Measurements from ENCODE around the gene RALA.
A peak's percentile ranks its signal among the peaks of the same experiment; 100 is the strongest.
"Not testable (repeated sequence)": the region's sequence is repeated elsewhere in the genome, so short reads cannot be mapped to it uniquely, and the experiment has no call there.

RALA gene

DNA sequence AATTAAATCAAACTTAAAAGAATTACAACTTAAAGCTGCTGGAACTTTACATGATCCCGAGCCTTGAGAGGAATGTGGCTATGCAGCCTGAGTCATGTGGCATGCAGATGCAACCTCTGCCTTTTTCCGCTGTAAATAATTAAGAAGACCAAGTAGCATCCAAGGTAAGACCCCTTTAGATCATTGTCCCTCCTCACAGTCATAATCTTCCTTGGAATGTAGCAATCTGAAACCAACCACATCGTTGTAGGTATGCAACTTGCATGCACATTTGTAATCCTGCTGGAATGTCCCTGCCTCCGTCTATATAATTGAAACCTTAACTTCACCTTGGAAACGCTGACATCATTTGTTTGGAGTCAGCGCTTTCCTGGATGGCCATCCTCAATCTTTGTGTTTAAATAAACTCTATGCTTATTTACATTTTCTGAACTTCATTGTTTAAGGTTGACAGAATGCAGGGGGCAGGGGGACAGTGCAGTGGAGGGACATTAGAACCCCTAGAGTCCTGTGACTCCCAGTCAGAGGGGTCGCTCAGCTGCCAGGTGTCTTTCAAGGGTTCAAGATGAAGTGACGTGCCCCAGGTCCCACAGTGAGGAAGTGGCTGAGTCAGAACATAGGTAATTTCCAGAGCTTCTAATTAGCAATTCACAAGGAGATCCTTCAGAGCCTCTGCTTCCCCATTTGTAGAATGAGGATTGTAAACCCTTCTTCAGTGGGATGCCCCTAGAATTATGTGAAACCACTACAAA is 110.7 kb downstream of the RALA start:
- DNase-seq: peak in 1 of 2 experiments; percentile 48

DNA sequence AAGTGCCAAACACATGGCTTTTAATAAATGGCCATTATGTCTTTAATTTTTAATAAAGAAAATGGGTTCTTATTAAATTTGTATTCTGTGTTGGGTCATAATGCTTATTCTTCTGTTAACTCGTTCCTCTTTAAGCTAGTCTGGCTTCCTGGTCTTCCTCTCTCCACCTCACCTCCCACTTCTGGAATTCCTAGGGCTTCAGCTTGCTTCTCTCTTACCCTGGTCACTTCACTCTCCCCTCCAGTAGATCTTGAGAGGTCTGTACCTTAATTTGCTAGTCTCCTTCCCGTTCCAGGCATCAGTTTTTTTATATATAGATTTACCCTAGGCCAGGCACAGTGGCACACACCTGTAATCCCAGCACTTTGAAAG is 111.2 kb downstream of the RALA start:
- DNase-seq: peak in 1 of 2 experiments; percentile 28

DNA sequence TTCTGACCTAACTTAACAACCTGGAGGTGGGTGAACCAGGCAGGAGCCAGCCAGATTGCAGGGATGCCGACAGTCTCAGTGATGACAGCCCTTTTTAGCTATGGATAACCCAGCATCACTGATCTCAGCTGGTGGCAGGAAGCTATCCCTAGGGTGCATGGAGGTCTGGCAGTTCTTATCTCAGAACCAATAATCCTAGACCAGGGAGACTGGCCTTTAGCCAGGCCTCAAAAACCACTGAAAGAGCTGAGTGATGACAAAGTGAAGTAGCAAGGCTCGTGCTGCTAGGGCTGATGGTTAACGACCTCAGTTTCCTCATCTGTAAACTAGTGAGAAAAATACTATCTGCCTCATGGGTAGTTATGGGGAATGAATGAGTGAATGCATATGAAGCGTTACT is 112.5 kb downstream of the RALA start:
- DNase-seq: no peak

DNA sequence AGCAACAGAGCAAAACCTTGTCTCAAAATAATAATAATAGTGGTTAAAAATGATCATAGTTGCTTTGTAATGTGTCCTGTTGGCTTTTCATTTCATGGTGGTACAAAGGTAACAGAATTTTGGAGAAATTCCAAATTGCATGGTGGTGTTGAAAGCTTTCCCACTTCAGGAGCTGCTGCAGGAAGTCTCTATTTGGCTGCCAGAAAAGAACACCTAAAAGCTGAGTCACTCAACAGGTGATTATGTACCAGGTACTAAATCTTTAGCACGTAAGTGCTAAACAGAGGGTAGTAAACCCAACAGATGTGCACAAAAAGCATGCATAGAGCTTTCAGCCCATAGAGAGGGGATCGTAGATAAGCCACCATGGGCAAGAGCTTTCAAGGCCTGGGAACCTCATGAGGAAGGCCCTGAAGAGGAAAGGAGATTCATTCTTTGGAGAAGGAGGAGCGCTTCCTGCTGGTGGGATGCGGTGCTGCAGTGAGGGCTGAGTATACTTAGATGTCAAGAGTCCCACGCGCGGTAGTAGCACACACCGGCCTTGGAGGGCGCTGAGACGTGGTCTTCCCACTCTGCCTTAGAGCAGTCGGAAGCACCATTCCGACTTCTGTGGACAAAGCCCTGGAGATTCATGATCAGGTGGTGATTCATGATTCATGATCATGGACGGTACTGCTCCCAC is 118.7 kb downstream of the RALA start:
- DNase-seq: peak; percentile 43 to 57

DNA sequence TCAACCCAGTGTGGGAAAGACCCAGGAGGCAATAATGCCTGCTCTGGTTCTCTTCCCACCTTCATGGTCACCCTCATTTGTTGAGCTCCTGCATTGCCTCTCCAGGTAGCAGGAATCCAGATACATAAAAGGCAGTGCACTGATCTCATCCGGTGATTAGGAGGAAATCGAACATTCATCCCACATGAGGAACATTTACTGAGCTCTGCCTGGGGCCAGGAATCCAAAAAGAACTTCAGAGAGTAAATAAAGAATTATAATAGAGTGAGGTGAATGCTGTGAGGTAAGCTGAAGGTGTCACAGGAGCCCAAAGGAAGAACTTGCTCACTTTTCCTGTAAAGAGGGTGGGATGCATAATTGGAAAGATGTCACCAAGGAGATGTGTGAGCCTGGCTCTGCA is 121.2 kb downstream of the RALA start:
- no peak for DNase-seq

DNA sequence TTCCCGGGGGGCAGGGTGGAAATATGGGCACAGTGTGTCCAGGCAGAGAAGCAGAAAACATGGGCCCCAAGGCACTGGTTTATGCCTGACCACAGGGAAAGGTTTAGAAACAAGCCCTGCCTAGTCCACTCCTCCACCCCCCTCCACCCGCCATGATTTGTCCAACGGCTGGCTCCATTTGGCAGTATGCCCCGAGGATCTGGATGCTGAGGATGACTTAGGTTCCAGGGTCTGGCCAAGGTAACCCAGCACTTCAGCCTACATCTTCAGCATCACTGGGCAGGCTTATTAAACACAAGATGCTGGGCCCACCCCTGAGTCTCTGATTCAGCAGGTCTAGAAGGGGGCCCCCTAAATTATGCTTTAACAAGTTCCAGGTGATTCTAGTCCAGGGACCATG is 121.9 kb downstream of the RALA start:
- no peak for DNase-seq

DNA sequence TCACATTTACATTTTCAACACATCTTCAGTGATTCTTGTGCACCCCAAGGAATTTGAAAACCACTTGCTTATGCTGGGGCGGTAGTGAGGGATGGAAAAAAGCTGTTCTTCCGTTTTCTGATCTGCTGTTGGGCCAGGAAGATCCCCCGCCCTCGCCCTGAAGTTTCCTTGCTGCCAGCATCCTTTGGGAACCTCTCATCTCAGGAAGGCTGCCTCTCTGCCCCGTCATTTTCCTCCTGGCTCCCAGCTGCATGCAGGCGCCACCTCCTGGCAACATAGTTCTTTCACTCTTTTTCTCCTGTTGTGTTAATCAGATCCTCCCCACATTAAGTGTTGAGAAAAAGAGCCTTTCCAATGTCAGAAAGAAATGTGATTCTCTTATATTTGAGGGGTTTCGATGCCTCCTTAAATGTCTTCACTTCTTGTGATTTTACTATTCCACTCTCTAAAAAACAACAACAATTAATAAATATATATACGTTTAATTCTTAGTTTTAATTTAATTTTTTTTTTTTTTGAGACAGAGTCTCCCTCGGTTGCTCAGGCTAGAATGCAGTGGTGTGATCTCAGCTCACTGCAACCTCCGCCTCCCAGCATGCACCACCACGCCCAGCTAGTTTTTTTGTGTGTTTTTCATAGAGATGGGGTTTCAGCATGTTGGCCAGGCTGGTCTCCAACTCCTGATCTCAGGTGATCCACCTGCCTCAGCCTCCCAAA is 122.9 kb downstream of the RALA start:
- peak; percentile 88 to 95 for DNase-seq

DNA sequence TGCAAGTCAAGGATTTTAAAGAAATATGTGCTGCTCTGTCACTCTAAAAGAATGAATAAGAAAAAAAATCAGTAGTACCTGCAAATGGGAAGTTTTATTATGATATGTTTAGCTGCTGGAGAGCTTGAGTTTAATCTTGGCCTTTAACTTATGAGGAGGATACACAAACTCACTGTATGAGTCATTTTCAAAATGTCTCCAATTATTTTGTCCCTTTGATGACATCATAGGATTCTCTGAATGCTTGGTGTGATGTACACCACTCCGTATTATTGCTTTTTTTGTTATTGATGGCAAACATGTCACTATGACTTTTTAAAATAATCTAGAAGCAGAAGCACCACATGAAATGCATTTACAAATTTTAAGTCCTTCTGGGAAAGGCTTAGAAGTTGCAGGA is 125.8 kb downstream of the RALA start:
- no peak for DNase-seq

DNA sequence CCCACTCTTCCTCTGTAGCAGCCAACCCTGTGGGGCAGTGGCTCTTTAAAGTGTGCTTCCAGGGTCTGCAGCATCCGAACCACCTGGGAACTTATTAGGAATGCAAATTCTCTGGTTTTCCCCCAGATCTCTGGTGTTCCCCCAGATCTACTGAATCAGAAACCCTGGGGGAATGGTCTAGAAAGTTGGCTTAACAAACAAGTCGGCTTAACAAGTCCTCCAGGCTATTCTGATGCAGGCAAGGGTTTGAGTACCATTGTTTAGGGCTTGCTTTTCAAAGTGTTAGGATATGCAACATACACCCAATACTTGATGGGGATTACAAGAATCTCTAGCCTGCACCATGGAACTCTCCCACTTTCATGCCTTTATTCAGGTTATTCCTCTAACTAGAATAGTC is 126.3 kb downstream of the RALA start:
- DNase-seq: no peak

DNA sequence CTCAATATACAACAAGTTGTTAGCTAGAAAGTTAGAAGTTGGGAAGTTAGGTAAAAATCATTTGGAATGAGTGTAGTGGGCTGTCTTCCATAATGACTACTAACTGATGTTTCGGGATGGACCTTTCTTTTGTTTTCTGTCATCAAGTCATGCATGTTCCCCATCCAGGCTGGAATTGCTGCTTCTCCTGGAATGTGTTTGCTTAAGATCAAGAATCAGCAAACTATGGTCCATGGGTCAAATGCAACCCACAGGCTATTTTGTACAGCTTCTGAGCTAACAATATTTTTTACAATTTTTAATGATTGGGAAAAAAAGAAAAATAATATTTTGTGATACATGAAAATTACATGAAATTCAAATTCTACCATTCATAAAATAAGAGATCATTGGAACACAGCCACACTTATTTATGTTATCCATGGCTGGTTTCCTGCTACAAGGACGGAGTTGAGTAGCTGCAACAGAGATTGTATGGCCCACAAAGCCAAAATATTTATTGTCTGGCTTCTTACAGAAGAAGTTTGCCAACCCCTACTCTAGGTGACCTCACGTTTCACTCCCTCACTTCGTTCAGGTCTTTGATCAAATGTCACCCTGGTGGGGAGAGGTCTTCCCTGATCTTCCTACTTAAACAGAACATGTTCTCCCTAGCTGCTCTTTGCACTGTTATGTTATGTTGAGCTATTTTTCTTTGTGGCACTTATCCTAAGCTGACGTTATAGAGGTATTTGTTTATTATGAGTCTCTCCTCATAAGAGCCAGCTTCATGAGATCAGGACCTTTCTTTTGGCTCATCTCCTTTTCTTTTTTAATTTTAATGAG is 127.1 kb downstream of the RALA start:
- DNase-seq: no peak

DNA sequence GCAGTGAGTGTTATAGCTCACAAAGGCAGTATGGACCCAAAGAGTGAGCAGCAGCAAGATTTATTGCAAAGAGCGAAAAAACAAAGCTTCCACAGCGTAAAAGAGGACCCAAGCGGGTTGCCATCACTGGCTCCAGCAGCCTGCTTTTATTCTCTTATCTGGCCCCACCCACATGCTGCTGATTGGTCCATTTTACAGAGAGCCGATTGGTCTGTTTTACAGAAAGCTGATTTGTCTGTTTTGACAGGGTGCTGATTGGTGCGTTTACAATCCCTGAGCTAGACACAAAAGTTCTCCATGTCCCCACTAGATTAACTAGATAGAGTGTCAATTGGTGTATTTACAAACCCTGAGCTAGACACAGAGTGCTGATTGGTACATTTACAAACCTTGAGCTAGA is 129.9 kb downstream of the RALA start:
- not testable (repeated sequence) for DNase-seq

DNA sequence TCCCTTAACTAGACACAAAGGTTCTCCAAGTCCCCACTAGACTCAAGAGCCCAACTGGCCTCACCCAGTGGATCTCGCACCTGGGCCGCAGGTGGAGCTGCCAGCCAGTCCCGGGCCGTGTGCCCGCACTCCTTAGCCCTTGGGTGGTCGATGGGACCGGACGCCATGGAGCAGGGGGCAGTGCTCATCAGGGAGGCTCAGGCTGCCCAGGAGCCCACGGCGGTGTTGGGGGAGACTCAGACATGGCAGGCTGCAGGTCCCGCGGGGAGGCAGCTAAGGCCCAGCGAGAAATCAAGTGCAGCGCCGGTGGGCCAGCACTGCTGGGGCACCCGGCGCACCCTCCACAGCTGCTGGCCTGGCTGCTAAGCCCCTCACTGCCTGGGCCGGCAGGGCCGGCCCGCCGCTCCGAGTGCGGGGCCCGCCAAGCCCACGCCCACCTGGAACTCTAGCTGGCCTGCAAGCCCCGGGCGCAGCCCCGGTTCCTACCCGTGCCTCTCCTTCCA is 130.5 kb downstream of the RALA start:
- no peak for DNase-seq

DNA sequence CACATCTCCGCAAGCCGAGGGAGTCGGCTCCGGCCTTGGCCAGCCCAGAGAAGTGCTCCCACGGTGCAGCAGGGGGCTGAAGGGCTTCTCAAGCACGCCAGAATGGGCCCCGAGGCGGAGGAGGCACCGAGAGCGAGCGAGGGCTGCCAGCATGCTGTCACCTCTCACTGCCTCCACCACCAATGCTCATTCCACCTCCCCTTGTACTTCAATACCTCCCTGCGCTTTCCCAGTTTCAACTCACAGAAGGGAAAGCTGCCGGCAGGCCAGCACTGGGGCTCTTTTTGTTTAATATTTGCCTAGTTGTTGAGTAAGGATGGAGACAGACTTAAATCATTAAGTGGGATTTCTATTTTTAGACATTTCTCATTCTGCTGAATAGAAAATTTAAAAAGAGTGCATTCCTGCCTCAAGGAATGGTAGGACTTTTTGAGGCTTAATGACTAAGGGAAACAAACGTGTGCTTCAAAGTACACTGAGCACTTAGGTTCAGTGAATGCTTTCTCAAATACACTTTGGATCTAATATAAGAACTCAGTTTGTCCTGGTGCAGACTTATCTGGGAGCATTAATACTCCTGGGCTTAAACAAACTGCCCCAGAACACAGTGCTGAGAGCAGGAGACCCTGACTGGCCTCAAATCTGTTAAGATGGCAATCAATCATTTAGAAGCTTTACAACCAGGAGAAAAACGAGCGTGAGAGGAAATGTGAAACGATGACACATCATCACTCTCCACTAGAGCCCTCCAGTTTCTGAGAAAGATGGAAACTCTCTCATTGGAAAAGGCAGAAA is 131.2 kb downstream of the RALA start:
- DNase-seq: no peak

DNA sequence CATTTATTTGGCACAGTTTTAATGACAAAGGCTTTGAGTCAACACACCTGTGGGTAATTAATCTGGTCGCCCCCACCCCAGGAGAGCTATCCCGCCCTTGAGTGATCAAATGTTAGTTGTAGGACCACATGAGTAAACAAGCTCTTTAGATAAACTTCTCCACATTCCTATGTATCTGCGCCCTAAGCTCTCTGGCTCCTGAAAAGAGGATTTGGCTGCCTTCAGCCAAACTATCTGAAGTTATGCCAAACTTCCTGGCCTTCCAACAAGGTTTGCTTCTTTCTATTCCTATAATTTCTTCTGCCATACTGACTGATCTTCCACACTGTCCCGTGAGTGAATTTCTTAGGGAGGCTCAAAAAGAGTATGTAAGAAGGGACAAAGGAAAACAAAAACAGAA is 134.2 kb downstream of the RALA start:
- no peak for DNase-seq
